SU-DHL-6 (cell line): Measurements from ENCODE around the gene RHEB.

ENCODE experiments used
- EZH2phosphoT487 ChIP-seq: fragments of 200-600 bp; sonication (generic), shearing (Covaris generic); conservative IDR thresholded peaks from 2 replicates; pipeline ENCODE4 v1.6.1; 2018; ENCODE audit warnings: mild to moderate bottlenecking, antibody characterized with exemption, low read length, moderate library complexity, mixed read lengths
- TF ChIP-seq, protein P1 (sequence below): fragments of 200-600 bp; sonication (generic); IDR thresholded peaks from one replicate; pipeline ENCODE4 v1.5.1; 2017; ENCODE audit warnings: antibody characterized with exemption, mild to moderate bottlenecking, low read length, moderate library complexity; ENCODE audit not compliant: insufficient read depth, poor library complexity, severe bottlenecking

DNA sequence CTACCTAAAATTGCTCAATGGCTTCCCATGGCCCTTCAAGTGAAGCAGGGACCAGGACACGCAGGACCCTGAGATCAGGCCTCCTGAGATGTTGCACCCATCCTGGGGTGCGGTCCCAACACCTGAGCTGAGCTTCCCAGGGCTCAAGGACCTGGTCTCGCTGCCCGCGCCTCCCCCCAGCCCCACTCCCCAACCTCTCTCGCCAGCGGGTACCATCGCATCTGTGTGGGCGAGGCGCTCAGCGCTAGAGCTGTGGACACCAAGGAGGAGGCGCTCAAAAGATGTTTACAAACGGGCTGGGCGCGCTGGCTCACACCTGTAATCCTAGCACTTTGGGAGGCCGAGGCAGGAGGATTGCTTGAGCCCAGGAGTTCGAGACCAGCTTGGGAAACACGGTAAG, 72.4 kb downstream of the RHEB start:
- TF ChIP-seq EZH2phosphoT487, result no peak
- TF ChIP-seq, protein P1, sequence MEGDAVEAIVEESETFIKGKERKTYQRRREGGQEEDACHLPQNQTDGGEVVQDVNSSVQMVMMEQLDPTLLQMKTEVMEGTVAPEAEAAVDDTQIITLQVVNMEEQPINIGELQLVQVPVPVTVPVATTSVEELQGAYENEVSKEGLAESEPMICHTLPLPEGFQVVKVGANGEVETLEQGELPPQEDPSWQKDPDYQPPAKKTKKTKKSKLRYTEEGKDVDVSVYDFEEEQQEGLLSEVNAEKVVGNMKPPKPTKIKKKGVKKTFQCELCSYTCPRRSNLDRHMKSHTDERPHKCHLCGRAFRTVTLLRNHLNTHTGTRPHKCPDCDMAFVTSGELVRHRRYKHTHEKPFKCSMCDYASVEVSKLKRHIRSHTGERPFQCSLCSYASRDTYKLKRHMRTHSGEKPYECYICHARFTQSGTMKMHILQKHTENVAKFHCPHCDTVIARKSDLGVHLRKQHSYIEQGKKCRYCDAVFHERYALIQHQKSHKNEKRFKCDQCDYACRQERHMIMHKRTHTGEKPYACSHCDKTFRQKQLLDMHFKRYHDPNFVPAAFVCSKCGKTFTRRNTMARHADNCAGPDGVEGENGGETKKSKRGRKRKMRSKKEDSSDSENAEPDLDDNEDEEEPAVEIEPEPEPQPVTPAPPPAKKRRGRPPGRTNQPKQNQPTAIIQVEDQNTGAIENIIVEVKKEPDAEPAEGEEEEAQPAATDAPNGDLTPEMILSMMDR, result no peak
